ENCODE measurements around the gene SPATC1L.
"Not testable (repeated sequence)": the region's sequence is repeated elsewhere in the genome, so short reads cannot be mapped to it uniquely, and the experiment has no call there.

The SPATC1L gene

GRCh38 chr21:46214478-46215340 lies 30.4 kb upstream of the SPATC1L start:
- no peak for DNase-seq

DNA sequence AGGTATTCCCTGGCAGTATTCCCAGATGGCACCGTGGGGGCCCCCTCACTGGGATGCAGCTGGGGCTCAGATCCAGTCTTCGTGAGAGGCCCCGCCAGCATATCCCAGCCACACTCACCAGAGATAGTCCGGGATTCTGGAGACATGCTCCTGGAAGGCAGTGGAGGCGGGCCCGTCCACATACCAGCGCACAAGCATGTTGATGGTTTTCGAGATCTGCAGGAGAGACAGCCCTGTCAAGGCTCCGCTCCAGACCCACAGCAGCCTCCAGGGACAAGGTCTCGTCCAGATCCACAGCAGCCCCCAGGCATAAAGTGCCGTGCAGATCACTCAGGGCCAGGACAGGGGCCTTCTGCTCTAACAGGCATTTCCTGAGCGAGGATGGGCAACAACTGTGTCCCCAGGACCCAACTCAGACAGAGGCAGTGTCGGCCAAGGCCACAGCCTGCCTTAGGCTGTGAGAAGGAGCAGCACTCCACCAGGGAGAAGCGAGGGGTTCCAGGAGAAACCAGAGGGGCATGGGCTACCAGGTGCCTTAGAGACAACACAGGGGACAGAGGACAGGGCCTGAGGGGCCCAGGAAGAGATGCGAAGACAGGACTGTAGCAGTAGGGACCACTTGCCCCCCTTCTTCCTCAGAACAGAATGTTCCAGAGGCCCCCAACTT lies 29.5 kb upstream of the SPATC1L start:
- no peak for DNase-seq

- DNase-seq = no peak
Measured at GRCh38 chr21:46212721-46213484, 28.6 kb upstream of the SPATC1L start.

DNA sequence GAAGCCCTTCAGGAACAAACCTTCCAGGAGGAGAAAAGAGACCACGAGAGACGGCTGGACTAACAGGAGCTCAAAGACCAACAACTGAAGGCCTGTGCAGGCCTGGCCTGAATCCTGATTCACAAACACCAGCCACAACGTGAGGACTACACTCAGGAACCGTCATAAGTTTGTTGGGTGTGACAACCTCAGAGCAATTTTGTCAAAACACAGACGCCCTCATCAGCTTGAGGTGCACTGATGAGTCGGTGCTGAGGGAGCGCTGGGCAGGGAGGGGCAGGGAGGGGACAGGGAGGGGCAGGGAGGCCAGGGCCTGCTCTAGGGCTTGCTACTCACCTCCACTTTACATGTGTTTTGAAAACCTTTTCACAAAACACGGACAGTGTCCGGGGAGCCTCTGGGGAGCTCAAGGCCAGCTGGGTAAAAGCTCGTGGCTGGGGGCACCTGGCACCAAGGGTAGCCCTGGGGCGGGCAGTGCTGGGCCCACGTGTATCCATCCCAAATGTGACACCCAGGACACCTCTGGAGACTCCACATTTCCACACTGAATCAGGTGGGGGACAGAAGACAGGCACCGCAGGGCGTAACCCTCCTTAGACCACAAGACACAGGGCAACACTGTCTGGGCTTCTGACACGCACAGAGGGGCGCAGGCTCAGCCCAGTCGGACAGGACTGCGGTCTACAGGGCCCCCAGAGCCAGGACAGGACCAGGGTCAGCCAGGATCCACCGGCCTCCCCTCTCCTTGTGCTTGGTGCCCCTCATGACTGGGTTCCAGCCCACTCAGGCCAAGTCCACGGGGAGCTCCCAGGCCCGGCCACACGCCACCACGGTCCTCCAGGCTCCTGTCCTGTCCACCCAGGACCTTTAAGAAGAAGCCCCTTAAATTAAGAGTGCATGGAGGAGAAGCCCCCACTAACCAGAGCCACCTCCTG lies 27.8 kb upstream of the SPATC1L start:
- DNase-seq = no peak

DNA sequence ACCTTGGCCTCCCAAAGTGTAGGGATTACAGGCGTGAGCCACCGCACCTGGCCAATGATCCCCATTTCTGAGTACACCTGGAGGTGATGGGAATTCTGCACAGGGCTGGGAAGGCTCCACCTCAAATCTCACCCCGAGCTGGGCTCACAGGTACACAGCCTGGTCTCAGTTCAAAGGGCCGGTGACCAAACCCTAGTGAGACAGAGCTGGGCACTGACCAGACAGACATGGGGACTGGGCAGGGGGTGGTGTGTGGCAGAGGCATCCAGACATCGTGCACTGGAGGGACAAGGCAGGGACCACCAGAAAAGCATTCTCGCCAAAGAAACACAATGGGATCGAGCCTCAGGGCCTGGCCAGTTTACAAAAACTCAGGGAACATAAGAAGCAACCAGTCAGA lies 27.1 kb upstream of the SPATC1L start:
- DNase-seq = no peak

DNA sequence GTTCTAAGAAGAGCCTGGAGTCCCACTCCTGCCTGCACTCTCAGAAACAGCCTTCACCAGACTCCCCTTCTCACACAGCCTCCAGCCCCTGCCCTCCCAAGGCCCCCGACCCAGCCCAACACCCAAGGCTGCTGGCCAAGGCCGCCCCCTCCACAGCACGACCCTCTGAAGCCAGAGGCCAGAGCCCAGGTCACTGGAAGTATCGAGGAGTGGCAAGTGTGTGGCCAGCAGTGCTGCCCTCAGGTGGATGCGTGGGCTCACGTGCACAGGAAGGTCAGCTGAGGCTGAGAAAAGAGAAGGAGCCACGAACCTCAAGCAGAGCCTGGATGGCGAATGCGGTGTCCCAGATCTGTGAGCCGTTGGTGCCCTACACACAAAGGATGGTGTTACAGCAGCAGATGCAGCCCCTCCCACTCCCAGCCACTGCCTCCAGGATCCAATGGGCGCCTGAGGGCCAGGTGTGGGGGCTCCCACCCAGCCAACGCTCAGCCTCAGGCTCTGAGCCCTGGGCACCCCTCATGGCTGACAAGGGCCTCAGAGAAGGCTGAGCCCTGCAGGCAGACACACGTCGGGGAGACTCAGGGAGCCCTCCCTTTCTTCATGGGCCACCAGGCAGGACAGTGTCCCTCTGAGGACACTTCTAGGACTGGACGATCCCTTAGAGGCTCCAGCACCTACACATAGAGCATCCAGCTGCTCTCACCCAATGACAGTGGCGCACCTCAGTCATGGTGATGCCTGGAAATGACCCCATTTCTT lies 26.3 kb upstream of the SPATC1L start:
- DNase-seq = no peak

DNA sequence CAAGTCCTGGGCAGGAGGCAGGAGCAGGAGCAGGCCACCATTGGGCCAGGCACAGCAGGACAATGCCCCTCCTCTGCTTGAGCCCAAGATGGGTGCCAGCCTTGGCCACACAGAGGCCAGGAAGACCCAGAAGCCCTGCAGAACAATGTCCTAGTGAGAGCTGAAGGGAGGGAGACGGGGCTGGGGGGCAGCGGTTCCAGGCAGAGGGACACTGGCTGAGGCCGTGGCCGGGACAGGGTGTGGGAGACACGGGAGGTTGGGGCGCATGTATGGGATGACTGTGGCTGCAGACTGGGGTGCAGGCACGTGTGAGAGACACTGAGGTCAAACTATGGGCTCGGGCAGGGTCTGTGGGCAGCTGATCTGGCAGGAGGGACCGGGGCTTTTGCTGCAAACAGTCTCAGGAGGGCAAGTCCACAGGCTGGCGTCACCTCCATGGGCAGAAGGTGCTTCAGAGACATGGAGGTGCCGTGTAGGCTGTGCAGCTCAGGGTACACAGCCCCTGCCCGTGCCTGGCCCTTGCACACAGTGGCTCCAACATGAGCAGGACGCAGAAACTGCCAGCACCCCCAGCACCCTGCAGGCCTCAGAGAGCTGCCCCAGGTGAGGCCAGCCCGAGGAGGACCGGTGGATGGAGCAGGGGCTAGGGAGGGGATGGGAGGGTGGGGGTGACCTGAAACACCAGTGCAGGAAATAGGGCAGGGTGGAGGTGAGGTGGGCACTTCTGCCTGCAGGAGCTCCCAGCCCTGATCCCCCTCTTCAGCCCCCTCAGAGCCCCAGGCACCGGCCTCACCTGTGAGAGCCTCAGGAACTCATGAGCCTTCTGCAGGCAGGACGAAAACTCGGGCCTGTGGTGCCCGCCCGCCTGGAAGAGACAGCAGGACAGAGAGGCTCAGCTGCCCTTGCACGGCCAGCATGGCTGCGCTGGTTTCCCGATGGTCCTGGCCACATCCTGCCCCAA lies 24.8 kb upstream of the SPATC1L start:
- DNase-seq = no peak

GRCh38 chr21:46207920-46208591 lies 23.8 kb upstream of the SPATC1L start:
- DNase-seq = no peak

- no peak for DNase-seq
Measured at GRCh38 chr21:46207006-46207919, 23.0 kb upstream of the SPATC1L start.

GRCh38 chr21:46206163-46207005 lies 22.1 kb upstream of the SPATC1L start:
- no peak for DNase-seq

DNA sequence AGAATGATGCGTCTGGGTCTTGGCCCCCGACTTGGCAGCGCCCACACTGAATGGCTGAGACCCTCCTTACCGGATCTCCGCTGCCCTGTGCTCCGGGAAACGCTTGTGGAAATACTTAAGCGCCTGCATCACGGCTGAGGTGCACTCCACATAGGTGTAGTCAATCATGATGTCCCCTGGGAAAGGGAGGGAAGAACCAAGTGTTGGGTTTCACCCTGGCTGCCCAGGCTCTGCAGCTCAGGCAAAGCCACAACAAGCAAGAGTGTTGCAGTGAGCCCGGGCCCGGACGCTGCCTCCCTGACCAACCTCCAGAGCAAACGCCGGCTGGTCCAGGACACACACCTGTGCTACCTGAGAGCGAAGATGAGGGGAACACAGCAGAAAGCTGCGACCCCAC lies 21.5 kb upstream of the SPATC1L start:
- no peak for DNase-seq

DNA sequence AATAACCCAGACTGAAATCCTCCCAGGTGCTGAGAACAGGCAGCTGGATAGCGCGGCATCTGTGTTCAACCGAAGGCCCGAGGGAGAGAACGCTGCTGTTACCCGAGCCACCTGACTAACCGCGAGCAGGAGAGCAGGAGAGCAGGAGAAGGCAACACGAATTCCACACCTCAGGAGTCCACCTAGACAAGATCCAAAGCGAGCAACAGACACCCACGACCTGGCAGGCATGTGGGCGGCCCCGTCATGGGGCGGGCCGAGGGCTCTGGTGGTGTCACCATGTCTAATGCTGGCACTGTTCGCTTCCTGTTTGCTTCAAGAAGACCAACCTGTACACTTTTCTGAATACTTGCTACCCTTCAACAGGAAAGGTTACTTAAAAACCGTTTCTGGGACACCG lies 20.9 kb upstream of the SPATC1L start:
- no peak for DNase-seq

DNA sequence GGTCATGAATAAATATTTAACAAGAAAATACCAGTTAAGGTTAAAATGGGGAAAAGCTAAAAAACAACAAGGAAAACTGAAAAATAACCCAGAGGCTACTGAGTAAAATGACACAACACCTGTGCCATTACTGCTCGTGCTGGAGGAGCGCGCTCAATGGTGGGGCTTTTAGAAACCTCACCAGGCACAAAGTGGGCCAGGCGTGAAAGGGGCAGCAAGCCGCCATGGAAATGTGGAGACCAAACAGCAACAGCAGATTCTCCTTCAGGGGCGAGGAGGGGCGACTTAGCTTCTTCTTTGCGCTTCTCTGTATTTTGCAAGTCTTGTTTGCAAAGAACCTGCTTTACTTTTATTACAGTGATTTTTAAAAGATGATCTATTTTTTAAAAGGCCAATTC lies 18.9 kb upstream of the SPATC1L start:
- DNase-seq = no peak

- no peak for DNase-seq
Measured at GRCh38 chr21:46202592-46203202, 18.4 kb upstream of the SPATC1L start.

DNA sequence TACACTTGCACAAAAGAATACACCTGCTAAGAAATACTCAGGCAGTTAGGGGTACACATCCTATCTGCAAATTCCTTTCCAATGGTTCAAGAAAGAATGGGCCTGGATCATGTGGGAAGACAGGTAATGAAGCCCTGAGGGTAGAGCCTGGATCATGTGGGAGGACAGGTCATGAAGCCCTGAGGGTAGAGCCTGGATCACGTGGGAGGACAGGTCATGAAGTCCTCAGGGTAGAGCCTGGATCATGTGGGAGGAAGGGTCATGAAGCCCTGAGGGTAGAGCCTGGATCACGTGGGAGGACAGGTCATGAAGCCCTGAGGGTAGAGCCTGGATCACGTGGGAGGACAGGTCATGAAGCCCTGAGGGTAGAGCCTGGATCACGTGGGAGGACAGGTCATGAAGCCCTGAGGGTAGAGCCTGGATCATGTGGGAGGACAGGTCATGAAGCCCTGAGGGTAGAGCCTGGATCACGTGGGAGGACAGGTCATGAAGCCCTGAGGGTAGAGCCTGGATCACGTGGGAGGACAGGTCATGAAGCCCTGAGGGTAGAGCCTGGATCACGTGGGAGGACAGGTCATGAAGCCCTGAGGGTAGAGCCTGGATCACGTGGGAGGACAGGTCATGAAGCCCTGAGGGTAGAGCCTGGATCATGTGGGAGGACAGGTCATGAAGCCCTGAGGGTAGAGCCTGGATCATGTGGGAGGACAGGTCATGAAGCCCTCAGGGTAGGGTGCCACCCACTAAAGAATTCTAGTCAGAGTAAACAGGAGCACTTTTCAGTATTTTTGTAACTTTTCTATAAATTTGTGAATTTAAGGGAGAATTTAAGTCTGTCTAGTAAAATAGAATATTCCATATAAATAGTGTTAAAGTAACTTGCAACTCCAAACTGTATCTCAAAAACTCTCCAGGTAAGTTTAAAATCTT lies 16.9 kb upstream of the SPATC1L start:
- DNase-seq = not testable (repeated sequence)

Measured in activated CD4-positive, alpha-beta T cell treated with anti-CD3 and anti-CD28 coated beads for 48 hours (primary cell).